Body of pancreas (tissue), 4 donors: ENCODE data around the gene FGFBP3.

Experiments
- POLR2A ChIP-seq, 3 donors: fragments of 450-650 bp; IDR thresholded peaks; one replicate each; pipeline ENCODE4 v1.6.1; 2016; ENCODE audit warnings: antibody characterized with exemption in 3 of 3, mild to moderate bottlenecking in 2 of 3
- TF ChIP-seq, protein P1 (sequence below), 7 experiments: fragments of 450-650 bp in 4 of 7; fragments of 200-600 bp in 3 of 7; sonication (generic) in 3 of 7; IDR thresholded peaks; one replicate each; pipeline ENCODE4 v1.5.1; 2016 to 2019; ENCODE audit warnings: antibody characterized with exemption in 7 of 7

DNA sequence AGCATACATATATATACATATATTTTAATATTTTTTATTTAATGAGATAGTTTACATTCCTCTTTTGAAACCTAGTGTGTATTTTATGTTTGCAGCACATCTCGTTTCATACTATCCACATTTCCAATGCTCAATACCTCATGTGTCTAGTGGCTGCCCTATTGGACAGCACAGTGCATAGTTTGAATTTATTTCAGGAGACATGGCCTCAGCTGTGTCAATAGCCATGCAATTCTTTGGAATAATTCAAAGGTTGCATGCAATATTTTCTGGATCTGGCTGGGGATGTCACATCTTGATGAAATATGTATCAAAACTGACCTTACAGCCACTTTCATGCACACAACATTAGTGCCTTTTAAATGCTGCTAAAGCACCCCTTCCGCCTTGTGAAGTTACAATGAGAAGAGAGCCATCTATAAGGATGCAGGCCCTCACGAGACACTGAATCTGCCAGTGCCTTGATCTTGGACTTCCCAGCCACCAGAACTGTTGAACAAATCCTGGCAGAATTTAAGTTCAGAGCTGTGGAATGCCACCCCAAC, 13.0 kb downstream of the FGFBP3 start:
- TF ChIP-seq POLR2A (IDR thresholded peaks at IDR 0.05), result no peak
- TF ChIP-seq, protein P1, sequence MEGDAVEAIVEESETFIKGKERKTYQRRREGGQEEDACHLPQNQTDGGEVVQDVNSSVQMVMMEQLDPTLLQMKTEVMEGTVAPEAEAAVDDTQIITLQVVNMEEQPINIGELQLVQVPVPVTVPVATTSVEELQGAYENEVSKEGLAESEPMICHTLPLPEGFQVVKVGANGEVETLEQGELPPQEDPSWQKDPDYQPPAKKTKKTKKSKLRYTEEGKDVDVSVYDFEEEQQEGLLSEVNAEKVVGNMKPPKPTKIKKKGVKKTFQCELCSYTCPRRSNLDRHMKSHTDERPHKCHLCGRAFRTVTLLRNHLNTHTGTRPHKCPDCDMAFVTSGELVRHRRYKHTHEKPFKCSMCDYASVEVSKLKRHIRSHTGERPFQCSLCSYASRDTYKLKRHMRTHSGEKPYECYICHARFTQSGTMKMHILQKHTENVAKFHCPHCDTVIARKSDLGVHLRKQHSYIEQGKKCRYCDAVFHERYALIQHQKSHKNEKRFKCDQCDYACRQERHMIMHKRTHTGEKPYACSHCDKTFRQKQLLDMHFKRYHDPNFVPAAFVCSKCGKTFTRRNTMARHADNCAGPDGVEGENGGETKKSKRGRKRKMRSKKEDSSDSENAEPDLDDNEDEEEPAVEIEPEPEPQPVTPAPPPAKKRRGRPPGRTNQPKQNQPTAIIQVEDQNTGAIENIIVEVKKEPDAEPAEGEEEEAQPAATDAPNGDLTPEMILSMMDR (IDR thresholded peaks at IDR 0.05), result no peak
